ENCODE data around the gene EEF2. TPM values are rescaled to one million over a fixed set of nuclear protein-coding genes. Genes with fewer than 3 reads are reported as not detected.
"Not testable (repeated sequence)": the region's sequence is repeated elsewhere in the genome, so short reads cannot be mapped to it uniquely, and the experiment has no call there.

Gene EEF2
- total and polyA plus RNA-seq, 2 donors (not counting 1 experiment from before 2014, with no cell fraction given), result 1,449 to 3,167 TPM

GRCh38 chr19:3955688-3956087 is 29.6 kb downstream of the EEF2 start:
- CTCF ChIA-PET, result no interaction called here
- POLR2A ChIA-PET, result no interaction called here
- peaks cover 6% of the 10 kb centered on the region for H3K4me1 Mint-ChIP-seq
- no peak overlapping the region for H2AFZ ChIP-seq (ENCODE audit: insufficient read depth, low read depth, low read length, poor library complexity, severe bottlenecking)
- no peaks in the 10 kb centered on the region for H3K79me2 ChIP-seq (ENCODE audit: control insufficient read depth, insufficient read depth, low read length)
- H3K27me3 ChIP-seq (replicated peaks in 1 of 4; ENCODE audit: control extremely low read depth in 1 of 4, control insufficient read depth in 3 of 4, insufficient read depth in 4 of 4, low read length in 3 of 4), result peaks cover 0 to 8% (median 0%) of the 10 kb centered on the region in 4 experiments
- peaks cover 0 to 25% of the 10 kb centered on the region in 2 experiments for H3K36me3 ChIP-seq (replicated peaks in 1 of 2; ENCODE audit: control extremely low read depth in 1 of 2, control insufficient read depth in 1 of 2, extremely low read depth in 1 of 2, insufficient read depth in 2 of 2, low read length in 1 of 2)
- H3K9ac ChIP-seq (ENCODE audit: low read length), result no peak overlapping the region
- intact Hi-C loops (cut with micrococcal nuclease), result no loop called here
- H4K20me1 ChIP-seq (ENCODE audit: control insufficient read depth, insufficient read depth, low read length, poor library complexity, severe bottlenecking), result peaks cover 13% of the 10 kb centered on the region
- H3K9me3 Mint-ChIP-seq (ENCODE audit: insufficient read depth), result no peaks in the 10 kb centered on the region
- no peak for TF ChIP-seq EZH2 (IDR thresholded peaks at IDR 0.05; ENCODE audit: borderline replicate concordance, insufficient read depth, low read depth, low read length, poor library complexity, severe bottlenecking)
- TF ChIP-seq, protein P1, sequence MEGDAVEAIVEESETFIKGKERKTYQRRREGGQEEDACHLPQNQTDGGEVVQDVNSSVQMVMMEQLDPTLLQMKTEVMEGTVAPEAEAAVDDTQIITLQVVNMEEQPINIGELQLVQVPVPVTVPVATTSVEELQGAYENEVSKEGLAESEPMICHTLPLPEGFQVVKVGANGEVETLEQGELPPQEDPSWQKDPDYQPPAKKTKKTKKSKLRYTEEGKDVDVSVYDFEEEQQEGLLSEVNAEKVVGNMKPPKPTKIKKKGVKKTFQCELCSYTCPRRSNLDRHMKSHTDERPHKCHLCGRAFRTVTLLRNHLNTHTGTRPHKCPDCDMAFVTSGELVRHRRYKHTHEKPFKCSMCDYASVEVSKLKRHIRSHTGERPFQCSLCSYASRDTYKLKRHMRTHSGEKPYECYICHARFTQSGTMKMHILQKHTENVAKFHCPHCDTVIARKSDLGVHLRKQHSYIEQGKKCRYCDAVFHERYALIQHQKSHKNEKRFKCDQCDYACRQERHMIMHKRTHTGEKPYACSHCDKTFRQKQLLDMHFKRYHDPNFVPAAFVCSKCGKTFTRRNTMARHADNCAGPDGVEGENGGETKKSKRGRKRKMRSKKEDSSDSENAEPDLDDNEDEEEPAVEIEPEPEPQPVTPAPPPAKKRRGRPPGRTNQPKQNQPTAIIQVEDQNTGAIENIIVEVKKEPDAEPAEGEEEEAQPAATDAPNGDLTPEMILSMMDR (IDR thresholded peaks at IDR 0.05), result no peak
- H3K27me3 Mint-ChIP-seq, result peaks cover 6% of the 10 kb centered on the region
- H3K4me1 ChIP-seq (ENCODE audit: control insufficient read depth in 2 of 2, insufficient read depth in 2 of 2, low read length in 2 of 2), result peaks cover 5 to 7% of the 10 kb centered on the region in 2 donors
- no peaks in the 10 kb centered on the region for H3K9me3 ChIP-seq (ENCODE audit: control extremely low read depth in 1 of 3, control insufficient read depth in 2 of 3, insufficient read depth in 1 of 3, low read length in 2 of 3)
- H3K27ac ChIP-seq (ENCODE audit: low read length in 2 of 2), result no peak overlapping the region
- H3K27ac Mint-ChIP-seq, result no peak overlapping the region
- no peak overlapping the region for H3K4me2 ChIP-seq (replicated peaks; ENCODE audit: low read depth, low read length, poor library complexity, severe bottlenecking)
- H3K4me3 ChIP-seq (ENCODE audit: control extremely low read depth in 1 of 5, extremely low read depth in 1 of 5, insufficient read depth in 1 of 5, low read depth in 2 of 5, low read length in 4 of 5), result no peak overlapping the region
- H3K4me3 Mint-ChIP-seq, result no peak overlapping the region
- WGBS (ENCODE audit: insufficient coverage), result 94% methylated on average over 10 of the region's 10 CpGs
- DNase-seq (no peak), ATAC-seq (ENCODE audit: low read depth) (no peak)

DNA sequence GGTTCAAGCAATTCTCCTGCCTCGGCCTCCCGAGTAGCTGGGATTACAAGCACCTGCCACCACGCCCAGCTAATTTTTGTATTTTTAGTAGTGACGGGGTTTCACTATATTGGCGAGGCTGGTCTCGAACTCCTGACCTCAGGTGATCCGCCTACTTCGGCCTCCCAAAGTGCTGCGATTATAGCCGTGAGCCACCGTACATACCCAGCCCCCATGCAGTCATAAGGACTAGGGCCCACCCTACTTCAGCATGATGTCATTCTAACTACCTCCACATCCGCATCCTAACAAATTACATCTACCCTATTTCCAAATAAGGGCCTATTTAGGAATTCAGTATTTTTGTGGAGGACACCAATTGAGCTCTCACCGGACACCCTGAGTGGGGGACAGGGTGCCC is 30.0 kb downstream of the EEF2 start:
- H3K27ac ChIP-seq (ENCODE audit: low read length in 2 of 2); CTCF ChIA-PET; DNase-seq; H3K9me3 Mint-ChIP-seq (ENCODE audit: insufficient read depth); intact Hi-C loops (cut with micrococcal nuclease); H3K9me3 ChIP-seq (ENCODE audit: control extremely low read depth in 1 of 3, control insufficient read depth in 2 of 3, insufficient read depth in 1 of 3, low read length in 2 of 3); H3K4me1 Mint-ChIP-seq; H3K4me2 ChIP-seq (replicated peaks; ENCODE audit: low read depth, low read length, poor library complexity, severe bottlenecking); H2AFZ ChIP-seq (ENCODE audit: insufficient read depth, low read depth, low read length, poor library complexity, severe bottlenecking); POLR2A ChIA-PET; H3K4me1 ChIP-seq (ENCODE audit: control insufficient read depth in 2 of 2, insufficient read depth in 2 of 2, low read length in 2 of 2); ATAC-seq (ENCODE audit: low read depth); H3K27ac Mint-ChIP-seq; H3K79me2 ChIP-seq (ENCODE audit: control insufficient read depth, insufficient read depth, low read length); H3K27me3 Mint-ChIP-seq; H3K4me3 ChIP-seq (ENCODE audit: control extremely low read depth in 1 of 5, extremely low read depth in 1 of 5, insufficient read depth in 1 of 5, low read depth in 2 of 5, low read length in 4 of 5); H3K4me3 Mint-ChIP-seq; H3K9ac ChIP-seq (ENCODE audit: low read length): not testable (repeated sequence)
- Histone ChIP-seq H3K36me3 (replicated peaks in 1 of 2; ENCODE audit: control extremely low read depth in 1 of 2, control insufficient read depth in 1 of 2, extremely low read depth in 1 of 2, insufficient read depth in 2 of 2, low read length in 1 of 2) (peaks cover 0 to 23% of the 10 kb centered on the region in 2 experiments), H3K27me3 (replicated peaks in 1 of 4; ENCODE audit: control extremely low read depth in 1 of 4, control insufficient read depth in 3 of 4, insufficient read depth in 4 of 4, low read length in 3 of 4) (peaks cover 0 to 11% (median 0%) of the 10 kb centered on the region in 4 experiments), H4K20me1 (ENCODE audit: control insufficient read depth, insufficient read depth, low read length, poor library complexity, severe bottlenecking) (peaks cover 13% of the 10 kb centered on the region)
- WGBS (ENCODE audit: insufficient coverage), result 98% methylated on average over 10 of the region's 13 CpGs
